ENCODE results near the gene MACIR. TPM values are rescaled to one million over a fixed set of nuclear protein-coding genes. Genes with fewer than 3 reads are reported as not detected.

MACIR gene, protein sequence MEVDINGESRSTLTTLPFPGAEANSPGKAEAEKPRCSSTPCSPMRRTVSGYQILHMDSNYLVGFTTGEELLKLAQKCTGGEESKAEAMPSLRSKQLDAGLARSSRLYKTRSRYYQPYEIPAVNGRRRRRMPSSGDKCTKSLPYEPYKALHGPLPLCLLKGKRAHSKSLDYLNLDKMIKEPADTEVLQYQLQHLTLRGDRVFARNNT
- 5.8 and 6.7 TPM in 2 replicates for total RNA-seq

DNA sequence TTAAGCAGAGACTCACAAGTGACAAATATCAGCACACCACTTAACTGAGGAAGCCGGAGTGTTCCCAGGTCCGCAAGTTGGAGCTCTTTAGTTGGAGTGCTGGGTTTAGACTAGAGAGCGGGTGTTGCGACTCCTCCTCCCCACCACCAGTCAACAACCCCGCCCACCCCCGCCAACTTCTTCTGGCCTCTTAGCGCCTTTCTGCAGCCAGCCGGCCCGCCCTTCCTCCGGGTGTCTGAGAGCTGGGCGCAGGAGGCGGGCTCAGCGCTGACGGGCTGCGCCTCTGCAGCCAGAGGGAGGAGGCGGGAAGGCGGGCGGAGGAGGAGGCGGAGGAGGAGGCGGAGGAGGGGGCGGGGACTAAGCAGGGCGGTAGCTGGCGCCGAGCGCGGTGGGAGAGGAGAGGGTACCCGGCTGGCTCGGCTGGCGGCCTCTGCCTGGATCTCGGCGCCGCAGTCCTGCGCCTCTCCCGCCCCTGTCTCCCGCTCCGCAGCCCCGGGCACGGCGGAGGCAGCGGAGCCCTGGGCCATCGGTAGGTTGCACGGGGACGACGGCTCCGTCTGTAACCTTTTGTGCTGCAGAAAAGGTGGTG is at the start of gene MACIR:
TSS of gene MACIR (plus strand) at position 396 of the 589 bp plus-strand sequence. CDS start 17,157 bp downstream, outside the sequence.

Other genes starting within 250 kb of the MACIR start
- 1.0 and 2.3 TPM in 2 replicates for gene GIN1, start 138.6 kb upstream of the MACIR start, total RNA-seq
- 21.2 and 33.4 TPM in 2 replicates for gene PPIP5K2, start 138.5 kb upstream of the MACIR start, total RNA-seq